Transverse colon (tissue), 4 donors: ENCODE data around the gene LEO1.

Source experiments
- EP300 ChIP-seq: sonication (generic); formaldehyde crosslinking; IDR thresholded peaks from one replicate; pipeline ENCODE4 v1.6.1; 2017; ENCODE audit warnings: antibody characterized with exemption, low read depth
- POLR2A ChIP-seq: fragments of 450-650 bp; IDR thresholded peaks from one replicate; pipeline ENCODE4 v1.6.1; 2016; ENCODE audit warnings: antibody characterized with exemption, mild to moderate bottlenecking, moderate library complexity
- POLR2AphosphoS5 ChIP-seq, 3 donors: sonication (generic); formaldehyde crosslinking; IDR thresholded peaks; one replicate each; pipeline ENCODE4 v1.6.1; 2016; ENCODE audit warnings: antibody characterized with exemption in 3 of 3
- TF ChIP-seq, protein P1 (sequence below), 5 experiments: fragments of 200-600 bp in 3 of 5; fragments of 450-650 bp in 2 of 5; sonication (generic) in 3 of 5; IDR thresholded peaks; 1 replicate in 2 of 5; 2 replicates in 3 of 5; pipeline ENCODE4 v1.5.1; 2016 to 2017; ENCODE audit warnings: antibody characterized with exemption in 5 of 5, inconsistent platforms in 3 of 5, mild to moderate bottlenecking in 2 of 5, moderate library complexity in 1 of 5

DNA sequence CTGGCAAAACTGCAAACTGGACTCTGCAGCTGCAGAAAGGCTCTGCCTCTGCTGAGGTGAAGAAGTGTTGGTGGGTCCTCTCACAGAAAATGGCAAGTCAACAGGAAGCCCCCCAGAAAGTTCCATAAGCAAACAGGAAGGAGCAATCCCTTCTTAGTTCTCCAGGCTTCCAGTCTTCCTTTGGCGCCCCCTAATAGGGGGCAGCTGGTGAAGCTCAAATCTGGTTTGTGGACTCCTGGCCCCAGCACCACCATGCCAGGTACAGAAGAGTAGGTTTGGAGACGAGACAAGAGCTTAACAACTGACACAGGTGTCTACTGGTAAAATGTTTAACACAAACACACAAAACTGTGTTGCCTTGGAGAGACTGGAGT, 35.5 kb downstream of the LEO1 start:
- TF ChIP-seq, protein P1, sequence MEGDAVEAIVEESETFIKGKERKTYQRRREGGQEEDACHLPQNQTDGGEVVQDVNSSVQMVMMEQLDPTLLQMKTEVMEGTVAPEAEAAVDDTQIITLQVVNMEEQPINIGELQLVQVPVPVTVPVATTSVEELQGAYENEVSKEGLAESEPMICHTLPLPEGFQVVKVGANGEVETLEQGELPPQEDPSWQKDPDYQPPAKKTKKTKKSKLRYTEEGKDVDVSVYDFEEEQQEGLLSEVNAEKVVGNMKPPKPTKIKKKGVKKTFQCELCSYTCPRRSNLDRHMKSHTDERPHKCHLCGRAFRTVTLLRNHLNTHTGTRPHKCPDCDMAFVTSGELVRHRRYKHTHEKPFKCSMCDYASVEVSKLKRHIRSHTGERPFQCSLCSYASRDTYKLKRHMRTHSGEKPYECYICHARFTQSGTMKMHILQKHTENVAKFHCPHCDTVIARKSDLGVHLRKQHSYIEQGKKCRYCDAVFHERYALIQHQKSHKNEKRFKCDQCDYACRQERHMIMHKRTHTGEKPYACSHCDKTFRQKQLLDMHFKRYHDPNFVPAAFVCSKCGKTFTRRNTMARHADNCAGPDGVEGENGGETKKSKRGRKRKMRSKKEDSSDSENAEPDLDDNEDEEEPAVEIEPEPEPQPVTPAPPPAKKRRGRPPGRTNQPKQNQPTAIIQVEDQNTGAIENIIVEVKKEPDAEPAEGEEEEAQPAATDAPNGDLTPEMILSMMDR (IDR thresholded peaks at IDR 0.05), result no peak
- TF ChIP-seq POLR2AphosphoS5 (IDR thresholded peaks at IDR 0.05), result no peak
- TF ChIP-seq EP300, result no peak
- TF ChIP-seq POLR2A, result no peak
